Left lung (tissue), 10 donors: Measurements from ENCODE around the gene ELFN1. TPM values are rescaled to one million over a fixed set of nuclear protein-coding genes. Genes with fewer than 3 reads are reported as not detected.
A peak's percentile ranks its signal among the peaks of the same experiment; 100 is the strongest.

Experiments
- ATAC-seq: fragments of 200-7000 bp; cut with Tn5 transposase; one replicate; pipeline ENCODE4 v1.9.1; 2020; ENCODE audit warnings: moderate library complexity
- DNase-seq, 4 donors: peaks; one replicate each; pipeline ENCODE4 v3.0.0-alpha.2; 2013 to 2020
- H3K27ac ChIP-seq, 2 donors: fragments of 200-600 bp; sonication (generic) in 1 of 2; one replicate each; pipeline versions ENCODE4 v1.5.0 to v1.8.0; 2020 to 2021
- H3K27me3 ChIP-seq, 2 donors: fragments of 200-600 bp; sonication (generic) in 1 of 2; one replicate each; pipeline versions ENCODE4 v1.5.0 to v1.8.0; 2020 to 2021
- H3K36me3 ChIP-seq, 2 donors: fragments of 200-600 bp; sonication (generic) in 1 of 2; one replicate each; pipeline versions ENCODE4 v1.5.0 to v1.8.0; 2020 to 2021
- H3K4me1 ChIP-seq, 2 donors: fragments of 200-600 bp; one replicate each; pipeline ENCODE4 v1.8.0; 2021
- H3K4me3 ChIP-seq, 2 donors: fragments of 200-600 bp; sonication (generic) in 1 of 2; one replicate each; pipeline versions ENCODE4 v1.5.0 to v1.8.0; 2020 to 2021; ENCODE audit warnings: mild to moderate bottlenecking in 1 of 2
- H3K9me3 ChIP-seq, 2 donors: fragments of 200-600 bp; sonication (generic) in 1 of 2; one replicate each; pipeline versions ENCODE4 v1.5.0 to v1.8.0; 2020 to 2021
- CTCF ChIP-seq, 2 donors: fragments of 200-600 bp; sonication (generic) in 1 of 2; IDR thresholded peaks; one replicate each; pipeline versions ENCODE4 v1.5.0 to v1.8.0; 2021; ENCODE audit warnings: antibody characterized with exemption in 2 of 2
- intact Hi-C, 2 donors: fragments of 100-400 bp; cut with DNase I; formaldehyde crosslinking; loops; one replicate each; pipeline versions ENCODE4 v1.11.2 to v1.14.2; 2022
- polyA plus RNA-seq, 6 donors: library from polyadenylated mRNA; unstranded; fragments of 120-200 nt; gene quantifications; one replicate each; pipeline ENCODE4 v1.2.1, GENCODE V29; 2013; ENCODE audit not compliant: insufficient read length in 6 of 6
- total RNA-seq, 2 donors: library from RNA; stranded (reverse); fragmentation: NEBNext Ultra II Directional; extraction: Animal tissue kit (Norgen Biotek cat#: 25700); gene quantifications; one replicate each; pipeline ENCODE4 v1.2.1, GENCODE V29; 2021
- donor health status: DM: no; HTN: yes; CAD: no.
- donor health status: DM: no; HTN: no; CAD: no.

Gene ELFN1
- total and polyA plus RNA-seq, 8 donors, result 1.5 to 4.0 (median 2.7) TPM

DNA sequence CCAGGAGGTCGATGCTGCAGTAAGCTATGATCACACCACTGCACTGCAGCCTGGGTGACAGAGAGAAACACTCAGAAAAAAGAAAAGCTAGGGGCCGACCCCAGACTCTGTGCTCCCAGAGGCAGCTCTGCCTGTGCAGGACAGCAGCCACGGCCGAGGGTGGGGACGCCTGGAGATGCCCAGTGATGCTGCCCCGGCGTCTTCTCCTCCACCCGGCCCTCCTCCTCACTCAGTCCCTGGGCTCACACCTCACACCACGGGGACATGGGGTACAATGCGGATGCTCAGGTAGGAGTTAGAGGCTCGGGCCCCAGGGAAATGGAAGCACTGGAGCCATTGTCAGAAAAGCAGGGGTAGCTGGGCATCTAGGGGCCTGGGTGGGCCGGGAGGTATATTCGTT, 46.3 kb upstream of the ELFN1 start:
- no peak overlapping the region for H3K4me3 ChIP-seq
- no peak for ATAC-seq
- peaks cover 0 to 6% of the 10 kb centered on the region in 2 donors for H3K9me3 ChIP-seq
- H3K36me3 ChIP-seq, result no peaks in the 10 kb centered on the region
- H3K4me1 ChIP-seq, result no peaks in the 10 kb centered on the region
- peak in 1 of 4 donors; percentile 70 for DNase-seq
- intact Hi-C loops, result no loop called here
- H3K27me3 ChIP-seq, result peaks cover 0 to 24% of the 10 kb centered on the region in 2 donors
- H3K27ac ChIP-seq, result no peak overlapping the region
- no peak for TF ChIP-seq CTCF (IDR thresholded peaks at IDR 0.05)

GRCh38 chr7:1624999-1625927, 44.8 kb upstream of the ELFN1 start:
- H3K4me3 ChIP-seq, result no peak overlapping the region
- TF ChIP-seq CTCF (IDR thresholded peaks at IDR 0.05), result no peak
- H3K36me3 ChIP-seq, result no peaks in the 10 kb centered on the region
- DNase-seq (peak in 1 of 4 donors; percentile 60), ATAC-seq (no peak)
- H3K4me1 ChIP-seq, result no peaks in the 10 kb centered on the region
- peaks cover 0 to 15% of the 10 kb centered on the region in 2 donors for H3K27me3 ChIP-seq
- intact Hi-C loops, result no loop called here
- peaks cover 0 to 14% of the 10 kb centered on the region in 2 donors for H3K9me3 ChIP-seq
- no peak overlapping the region for H3K27ac ChIP-seq

DNA sequence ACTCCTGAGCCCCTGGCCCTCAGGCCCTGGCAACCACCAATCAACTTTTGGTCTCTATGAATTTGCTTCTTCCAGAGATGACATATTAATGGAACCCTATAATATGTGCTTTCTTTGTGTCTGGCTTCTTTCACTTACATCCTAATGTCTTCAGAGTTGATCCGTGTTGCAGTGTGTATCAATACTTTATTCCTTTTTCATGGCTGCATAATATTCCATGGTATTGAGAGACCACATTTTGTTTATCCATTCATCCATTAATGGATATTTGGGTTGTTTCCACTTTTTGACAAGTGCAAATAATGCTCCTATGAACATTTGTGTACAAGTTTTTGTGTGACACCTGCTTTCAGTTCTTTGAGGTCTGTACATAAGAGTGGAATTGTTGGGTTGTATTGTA, 43.3 kb upstream of the ELFN1 start:
- Histone ChIP-seq H3K27me3 (peaks cover 0 to 15% of the 10 kb centered on the region in 2 donors), H3K4me1 (no peaks in the 10 kb centered on the region), H3K27ac (no peak overlapping the region), H3K4me3 (no peak overlapping the region), H3K9me3 (peaks cover 0 to 14% of the 10 kb centered on the region in 2 donors), H3K36me3 (no peaks in the 10 kb centered on the region)
- intact Hi-C loops, result no loop called here
- no peak for DNase-seq
- no peak for TF ChIP-seq CTCF (IDR thresholded peaks at IDR 0.05)
- ATAC-seq, result no peak

GRCh38 chr7:1630700-1631336, 39.3 kb upstream of the ELFN1 start:
- no peak overlapping the region for H3K27ac ChIP-seq
- ATAC-seq (no peak), DNase-seq (no peak)
- no peak for TF ChIP-seq CTCF (IDR thresholded peaks at IDR 0.05)
- intact Hi-C loops, result no loop called here
- no peaks in the 10 kb centered on the region for H3K4me1 ChIP-seq
- peaks cover 0 to 36% of the 10 kb centered on the region in 2 donors for H3K27me3 ChIP-seq
- no peak overlapping the region for H3K4me3 ChIP-seq
- no peaks in the 10 kb centered on the region for H3K36me3 ChIP-seq
- H3K9me3 ChIP-seq, result peaks cover 0 to 30% of the 10 kb centered on the region in 2 donors

GRCh38 chr7:1631678-1632077, 38.4 kb upstream of the ELFN1 start:
- no peaks in the 10 kb centered on the region for H3K4me1 ChIP-seq
- peaks cover 0 to 36% of the 10 kb centered on the region in 2 donors for H3K27me3 ChIP-seq
- DNase-seq, result peak in 1 of 4 donors; percentile 16
- no peak for ATAC-seq
- no peak overlapping the region for H3K4me3 ChIP-seq
- no peak overlapping the region for H3K27ac ChIP-seq
- H3K36me3 ChIP-seq, result no peaks in the 10 kb centered on the region
- intact Hi-C loops, result no loop called here
- peaks cover 0 to 37% of the 10 kb centered on the region in 2 donors for H3K9me3 ChIP-seq
- TF ChIP-seq CTCF (IDR thresholded peaks at IDR 0.05), result no peak
